NCI-H748 (cell line): Measurements from ENCODE around the gene SUB1.

Source experiments
- DNase-seq: peaks from one replicate; lab custom pipeline; 2025; ENCODE audit not compliant: unreplicated experiment; lab: John Stamatoyannopoulos, UW

The SUB1 gene

GRCh38 chr5:32642276-32643002 lies 57.1 kb downstream of the SUB1 start:
- no peak for DNase-seq

GRCh38 chr5:32645246-32645645 lies 59.9 kb downstream of the SUB1 start:
- DNase-seq, result no peak

GRCh38 chr5:32646061-32646969 lies 61.0 kb downstream of the SUB1 start:
- DNase-seq, result no peak

- DNase-seq, result no peak
These were observed 65.7 kb downstream of the SUB1 start for GRCh38 chr5:32651088-32651487.

GRCh38 chr5:32651638-32652037 lies 66.3 kb downstream of the SUB1 start:
- DNase-seq, result no peak
